Mesenchymal stem cell (in vitro differentiated cells and primary cell): ENCODE results near the gene IFNAR2.

Experiments used
- DNase-seq: peaks from one replicate; pipeline ENCODE4 v3.0.0-alpha.2; 2013
- H2AFZ ChIP-seq: one replicate; pipeline ENCODE4 v1.6.1; 2013; ENCODE audit warnings: low read depth, mild to moderate bottlenecking, control low read depth, inconsistent platforms, low read length, moderate library complexity
- H2AK5ac ChIP-seq: 2 replicates; pipeline ENCODE4 v1.6.1; 2013; ENCODE audit warnings: low read length, moderate library complexity, mild to moderate bottlenecking, inconsistent platforms; ENCODE audit not compliant: severe bottlenecking
- H2BK120ac ChIP-seq: one replicate; pipeline ENCODE4 v1.6.1; 2013; ENCODE audit warnings: low read depth, mild to moderate bottlenecking, inconsistent platforms, low read length, moderate library complexity
- H2BK12ac ChIP-seq, 2 experiments: one replicate each; pipeline ENCODE4 v1.6.1; 2013; ENCODE audit warnings: inconsistent platforms in 2 of 2, low read length in 2 of 2, mild to moderate bottlenecking in 2 of 2, moderate library complexity in 2 of 2, control low read depth in 1 of 2
- H2BK15ac ChIP-seq: one replicate; pipeline ENCODE4 v1.6.1; 2013; ENCODE audit warnings: mild to moderate bottlenecking, low read depth, inconsistent platforms; ENCODE audit not compliant: poor library complexity, severe bottlenecking
- H2BK5ac ChIP-seq: 2 replicates; pipeline ENCODE4 v1.6.1; 2013; ENCODE audit warnings: low read depth, mild to moderate bottlenecking, low read length, control low read depth, inconsistent platforms; ENCODE audit not compliant: poor library complexity, severe bottlenecking
- H3K14ac ChIP-seq, 2 experiments: one replicate each; pipeline ENCODE4 v1.6.1; 2013; ENCODE audit warnings: inconsistent platforms in 2 of 2, low read length in 2 of 2, control low read depth in 1 of 2, mild to moderate bottlenecking in 1 of 2, moderate library complexity in 1 of 2
- H3K18ac ChIP-seq, 2 experiments: one replicate each; pipeline ENCODE4 v1.6.1; 2013; ENCODE audit warnings: inconsistent platforms in 2 of 2, low read length in 2 of 2, control low read depth in 1 of 2, low read depth in 1 of 2, mild to moderate bottlenecking in 1 of 2
- H3K23ac ChIP-seq, 2 experiments: one replicate each; pipeline ENCODE4 v1.6.1; 2013; ENCODE audit warnings: inconsistent platforms in 2 of 2, low read length in 2 of 2, mild to moderate bottlenecking in 2 of 2, moderate library complexity in 2 of 2, control low read depth in 1 of 2
- H3K27ac ChIP-seq: 2 replicates; pipeline ENCODE4 v1.5.1; 2013; ENCODE audit warnings: mild to moderate bottlenecking, moderate library complexity, low read length, control low read depth, inconsistent platforms; ENCODE audit not compliant: poor library complexity, severe bottlenecking
- H3K27me3 ChIP-seq, 2 experiments: 2 replicates each; pipeline versions ENCODE4 v1.6.1 to v1.7.0; 2013; ENCODE audit warnings: low read length in 2 of 2, mild to moderate bottlenecking in 2 of 2, moderate library complexity in 2 of 2, control low read depth in 1 of 2, inconsistent platforms in 1 of 2; ENCODE audit not compliant: control insufficient read depth in 1 of 2, insufficient read depth in 1 of 2
- H3K36me3 ChIP-seq, 2 experiments: 2 replicates each; pipeline versions ENCODE4 v1.6.1 to v1.7.0; 2013; ENCODE audit warnings: low read length in 2 of 2, control low read depth in 1 of 2, inconsistent platforms in 1 of 2, low read depth in 1 of 2, mild to moderate bottlenecking in 1 of 2; ENCODE audit not compliant: insufficient read depth in 2 of 2, control insufficient read depth in 1 of 2
- H3K4ac ChIP-seq, 2 experiments: one replicate each; pipeline ENCODE4 v1.6.1; 2013; ENCODE audit warnings: inconsistent platforms in 2 of 2, low read length in 2 of 2, mild to moderate bottlenecking in 2 of 2, moderate library complexity in 2 of 2, control low read depth in 1 of 2, low read depth in 1 of 2
- H3K4me1 ChIP-seq: 2 replicates; pipeline ENCODE4 v1.6.1; 2013; ENCODE audit warnings: low read depth, low read length, control low read depth; ENCODE audit not compliant: control insufficient read depth, insufficient read depth
- H3K4me2 ChIP-seq: 2 replicates; pipeline ENCODE4 v1.6.1; 2013; ENCODE audit warnings: low read length, mild to moderate bottlenecking, inconsistent platforms; ENCODE audit not compliant: poor library complexity, severe bottlenecking
- H3K4me3 ChIP-seq, 2 experiments: 2 replicates each; pipeline versions ENCODE4 v1.5.1 to v1.7.0; 2013; ENCODE audit warnings: low read length in 2 of 2, mild to moderate bottlenecking in 2 of 2, control low read depth in 1 of 2, low read depth in 1 of 2; ENCODE audit not compliant: insufficient read depth in 1 of 2
- H3K79me1 ChIP-seq: replicated peaks from 2 replicates; pipeline ENCODE4 v1.6.1; 2013; ENCODE audit warnings: mild to moderate bottlenecking, control low read depth, low read length, inconsistent platforms; ENCODE audit not compliant: poor library complexity, severe bottlenecking
- H3K9ac ChIP-seq: 2 replicates; pipeline ENCODE4 v1.7.0; 2013; ENCODE audit warnings: mild to moderate bottlenecking, low read length, moderate library complexity
- H3K9me3 ChIP-seq: 2 replicates; pipeline ENCODE4 v1.7.0; 2013; ENCODE audit warnings: mild to moderate bottlenecking, low read length; ENCODE audit not compliant: control insufficient read depth
- H4K8ac ChIP-seq: one replicate; pipeline ENCODE4 v1.6.1; 2013; ENCODE audit warnings: inconsistent platforms, mild to moderate bottlenecking, low read length, moderate library complexity
- H4K91ac ChIP-seq: one replicate; pipeline ENCODE4 v1.6.1; 2013; ENCODE audit warnings: mild to moderate bottlenecking, low read length, inconsistent platforms
- WGBS: methylation state at CpG from one replicate; pipeline ENCODE4 v1.1.7; 2013; ENCODE audit warnings: mixed read lengths; 5-methylcytosine and 5-hydroxymethylcytosine counted together

The IFNAR2 gene

DNA sequence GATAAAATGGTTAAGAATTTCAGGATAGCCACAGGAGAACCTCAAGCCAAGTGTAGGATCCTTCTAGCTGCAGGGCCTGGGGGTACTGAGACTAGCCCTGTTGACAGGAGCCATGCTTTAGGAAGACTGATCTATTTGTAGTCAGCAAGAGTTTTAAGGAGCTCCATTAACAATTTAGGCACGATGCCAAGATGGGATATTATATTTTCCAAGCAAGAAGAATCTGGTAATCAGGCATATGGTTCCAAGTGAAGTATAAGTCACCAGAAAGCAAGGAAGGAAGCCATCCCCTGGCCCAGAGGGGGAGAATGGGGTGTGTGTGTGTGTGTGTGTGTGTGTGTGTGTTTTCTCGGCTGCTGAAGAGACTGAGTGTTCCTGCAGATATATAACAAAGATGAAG lies 7.0 kb downstream of the IFNAR2 start:
- Histone ChIP-seq H3K79me1 (peaks cover 34% of the 10 kb centered on the region), H3K23ac (no peak overlapping the region), H2AFZ (no peak overlapping the region), H3K4ac (no peak overlapping the region), H3K9me3 (no peaks in the 10 kb centered on the region), H3K18ac (no peak overlapping the region), H3K4me2 (no peak overlapping the region), H4K91ac (no peak overlapping the region), H2AK5ac (no peak overlapping the region), H2BK5ac (no peak overlapping the region), H3K36me3 (peaks cover under 1 to 5% of the 10 kb centered on the region in 2 experiments), H2BK15ac (no peak overlapping the region), H3K9ac (no peak overlapping the region), H2BK12ac (no peak overlapping the region), H3K4me1 (peaks cover 4% of the 10 kb centered on the region), H3K27me3 (no peaks in the 10 kb centered on the region), H4K8ac (no peak overlapping the region), H2BK120ac (no peak overlapping the region), H3K4me3 (no peak overlapping the region), H3K27ac (no peak overlapping the region), H3K14ac (no peak overlapping the region)
- 62% methylated on average over 2 of the region's 2 CpGs for WGBS
- DNase-seq = no peak

DNA sequence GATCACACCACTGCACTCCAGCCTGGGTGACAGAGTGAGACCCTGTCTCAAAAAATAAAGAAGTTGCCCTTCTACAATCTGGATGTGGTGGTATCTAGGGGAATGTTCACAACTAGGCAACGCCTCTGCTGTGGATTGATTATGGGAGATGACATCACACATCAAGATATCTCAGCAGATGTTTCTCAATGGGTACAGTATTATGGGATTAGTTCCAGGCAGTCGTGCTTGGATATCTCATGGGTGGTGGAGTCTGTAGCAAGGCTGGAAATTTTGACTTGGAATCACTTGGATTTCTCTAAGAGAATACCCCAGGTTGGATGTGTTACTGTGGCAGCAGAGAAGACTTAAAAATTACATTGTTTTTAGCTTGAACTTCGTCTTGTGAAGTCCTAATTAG lies 7.7 kb downstream of the IFNAR2 start:
- H3K4me2 ChIP-seq = no peak overlapping the region
- H2AFZ ChIP-seq = no peak overlapping the region
- 96% methylated on average over 3 of the region's 3 CpGs for WGBS
- H4K91ac ChIP-seq = no peak overlapping the region
- H2BK120ac ChIP-seq = no peak overlapping the region
- no peak overlapping the region for H2BK5ac ChIP-seq
- H3K9me3 ChIP-seq = no peaks in the 10 kb centered on the region
- H2BK12ac ChIP-seq = no peak overlapping the region
- H3K27ac ChIP-seq = no peak overlapping the region
- no peak overlapping the region for H3K9ac ChIP-seq
- H3K18ac ChIP-seq = no peak overlapping the region
- no peaks in the 10 kb centered on the region for H3K27me3 ChIP-seq
- no peak overlapping the region for H2AK5ac ChIP-seq
- DNase-seq = no peak
- peaks cover 34% of the 10 kb centered on the region for H3K79me1 ChIP-seq
- H3K36me3 ChIP-seq = peaks cover 5% of the 10 kb centered on the region in 2 experiments
- peaks cover 4% of the 10 kb centered on the region for H3K4me1 ChIP-seq
- H3K4ac ChIP-seq = no peak overlapping the region
- no peak overlapping the region for H3K14ac ChIP-seq
- H4K8ac ChIP-seq = no peak overlapping the region
- no peak overlapping the region for H3K23ac ChIP-seq
- H3K4me3 ChIP-seq = no peak overlapping the region
- H2BK15ac ChIP-seq = no peak overlapping the region

DNA sequence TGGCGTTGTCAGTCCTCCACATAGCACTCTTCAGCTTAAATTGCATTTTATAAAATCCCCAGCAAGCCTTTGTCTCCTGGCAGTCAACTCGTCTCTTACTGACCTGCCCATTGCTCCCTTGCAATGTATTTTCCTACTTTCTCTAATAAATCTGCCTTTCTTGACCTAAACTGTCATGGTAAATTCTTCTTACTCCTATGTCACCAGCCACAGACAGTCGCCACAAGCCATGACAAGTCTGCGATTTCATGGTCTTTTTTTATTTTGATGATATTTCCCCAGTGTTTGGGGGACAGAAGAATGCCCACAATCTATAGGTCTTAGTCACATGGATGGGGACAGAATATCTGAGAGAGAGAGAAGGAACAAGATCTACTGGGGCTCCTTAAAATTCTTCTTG lies 8.4 kb downstream of the IFNAR2 start:
- H2BK5ac ChIP-seq = no peak overlapping the region
- H2BK12ac ChIP-seq = no peak overlapping the region

DNA sequence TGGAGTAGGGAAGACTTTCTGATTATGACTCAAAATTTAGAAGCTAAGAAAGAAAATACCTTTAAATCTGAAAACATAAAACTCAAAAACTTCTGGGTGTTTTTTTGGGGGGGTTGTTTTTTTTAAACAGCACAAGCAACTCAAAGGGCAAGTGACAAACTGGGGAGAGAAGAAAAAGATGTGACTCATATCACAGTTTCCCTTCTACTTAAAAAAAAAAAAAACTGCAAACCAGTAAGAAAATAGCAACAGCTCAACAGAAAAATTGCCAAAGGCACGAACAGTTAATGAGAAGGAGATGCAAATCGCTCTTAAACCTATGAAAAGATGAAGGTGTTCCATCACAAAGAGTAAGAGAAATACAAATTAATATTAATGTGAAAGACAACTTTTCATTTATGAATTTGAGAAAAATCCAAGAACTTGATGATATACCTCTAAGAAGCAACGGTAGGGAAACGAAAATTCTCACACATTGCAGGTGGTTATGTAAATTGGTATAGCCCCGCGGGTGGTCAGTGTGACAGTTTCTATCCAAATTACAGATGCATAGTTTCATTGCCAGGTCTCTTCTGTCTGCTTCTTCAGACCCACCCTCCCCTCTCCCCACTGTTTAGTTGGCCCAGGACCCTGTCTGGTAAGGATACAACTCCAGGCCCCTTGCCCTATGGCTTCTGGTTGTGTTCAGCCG lies 9.0 kb downstream of the IFNAR2 start:
- H3K4ac ChIP-seq = no peak overlapping the region
- no peak overlapping the region for H2BK5ac ChIP-seq
- no peak overlapping the region for H2AK5ac ChIP-seq
- no peak for DNase-seq
- no peak overlapping the region for H3K4me2 ChIP-seq
- no peak overlapping the region for H3K14ac ChIP-seq
- peaks cover 32% of the 10 kb centered on the region for H3K79me1 ChIP-seq
- no peak overlapping the region for H4K91ac ChIP-seq
- no peak overlapping the region for H3K27ac ChIP-seq
- H3K4me1 ChIP-seq = peaks cover 4% of the 10 kb centered on the region
- H3K4me3 ChIP-seq = no peak overlapping the region
- peaks cover 11 to 13% of the 10 kb centered on the region in 2 experiments for H3K36me3 ChIP-seq
- H2BK12ac ChIP-seq = no peak overlapping the region
- no peak overlapping the region for H3K18ac ChIP-seq
- H3K27me3 ChIP-seq = no peaks in the 10 kb centered on the region
- no peaks in the 10 kb centered on the region for H3K9me3 ChIP-seq
- no peak overlapping the region for H2BK120ac ChIP-seq
- no peak overlapping the region for H2AFZ ChIP-seq
- H3K23ac ChIP-seq = no peak overlapping the region
- H2BK15ac ChIP-seq = no peak overlapping the region
- H4K8ac ChIP-seq = no peak overlapping the region
- 86% methylated on average over 6 of the region's 7 CpGs for WGBS
- H3K9ac ChIP-seq = no peak overlapping the region

More for the DNA sequence above, 8.4 kb downstream of the IFNAR2 start:
- no peaks in the 10 kb centered on the region for H3K9me3 ChIP-seq
- no peak overlapping the region for H2AFZ ChIP-seq
- no peak overlapping the region for H3K14ac ChIP-seq
- H3K27me3 ChIP-seq = no peaks in the 10 kb centered on the region
- no peak overlapping the region for H3K4me3 ChIP-seq
- H3K9ac ChIP-seq = no peak overlapping the region
- H3K23ac ChIP-seq = no peak overlapping the region
- no peak overlapping the region for H3K4ac ChIP-seq
- no peak overlapping the region for H2BK120ac ChIP-seq
- no peak overlapping the region for H4K91ac ChIP-seq
- no peak overlapping the region for H3K4me2 ChIP-seq
- no peak overlapping the region for H3K18ac ChIP-seq
- H3K36me3 ChIP-seq = peaks cover 5 to 11% of the 10 kb centered on the region in 2 experiments
- WGBS = 94% methylated on average over 4 of the region's 4 CpGs
- H3K79me1 ChIP-seq = peaks cover 32% of the 10 kb centered on the region
- no peak overlapping the region for H2BK15ac ChIP-seq
- DNase-seq = no peak
- no peak overlapping the region for H4K8ac ChIP-seq
- H3K4me1 ChIP-seq = peaks cover 4% of the 10 kb centered on the region
- H2AK5ac ChIP-seq = no peak overlapping the region
- no peak overlapping the region for H3K27ac ChIP-seq
